DOHH2 (cell line): ENCODE measurements around the gene RIN3.

Experiments
- H3F3A ChIP-seq: fragments of 200-600 bp; sonication (generic), shearing (Covaris generic); 2 replicates; pipeline ENCODE4 v1.6.0; 2016; ENCODE audit warnings: antibody characterized with exemption, mild to moderate bottlenecking; ENCODE audit not compliant: control insufficient read depth, insufficient read depth
- H3K27ac ChIP-seq: fragments of 200-600 bp; sonication (generic); 2 replicates; pipeline ENCODE4 v1.5.1; 2014; ENCODE audit warnings: low read depth, mild to moderate bottlenecking, low read length, moderate library complexity
- H3K27me3 ChIP-seq: fragments of 200-600 bp; sonication (generic); 2 replicates; pipeline ENCODE4 v1.6.1; 2014; ENCODE audit warnings: mild to moderate bottlenecking, low read length, mixed read lengths; ENCODE audit not compliant: control insufficient read depth
- H3K36me3 ChIP-seq: fragments of 200-600 bp; sonication (generic); 2 replicates; pipeline ENCODE4 v1.6.1; 2014; ENCODE audit warnings: mild to moderate bottlenecking, low read length, moderate library complexity, mixed read lengths; ENCODE audit not compliant: control insufficient read depth
- H3K4me1 ChIP-seq: fragments of 200-600 bp; sonication (generic); 2 replicates; pipeline ENCODE4 v1.6.1; 2014; ENCODE audit warnings: mild to moderate bottlenecking, low read length, mixed read lengths; ENCODE audit not compliant: control insufficient read depth
- H3K4me2 ChIP-seq: fragments of 200-600 bp; sonication (generic); 2 replicates; pipeline ENCODE4 v1.6.0; 2014; ENCODE audit warnings: mild to moderate bottlenecking, low read length, moderate library complexity
- H3K4me3 ChIP-seq: fragments of 200-600 bp; sonication (generic); 2 replicates; pipeline ENCODE4 v1.5.1; 2014; ENCODE audit warnings: mild to moderate bottlenecking, low read length, mixed read lengths
- H3K79me2 ChIP-seq: fragments of 200-600 bp; sonication (generic); 2 replicates; pipeline ENCODE4 v1.6.1; 2014; ENCODE audit warnings: mild to moderate bottlenecking, low read length, mixed read lengths; ENCODE audit not compliant: control insufficient read depth
- H3K9me2 ChIP-seq: fragments of 200-600 bp; sonication (generic); replicated peaks from 2 replicates; pipeline ENCODE4 v1.6.1; 2014; ENCODE audit warnings: mild to moderate bottlenecking, low read length, mixed read lengths; ENCODE audit not compliant: control insufficient read depth
- H3K9me3 ChIP-seq: fragments of 200-600 bp; sonication (generic); 2 replicates; pipeline ENCODE4 v1.6.1; 2014; ENCODE audit warnings: antibody characterized with exemption, low read length, mixed read lengths; ENCODE audit not compliant: control insufficient read depth, insufficient read depth
- H4K20me1 ChIP-seq: fragments of 200-600 bp; sonication (generic); 2 replicates; pipeline ENCODE4 v1.6.0; 2014; ENCODE audit warnings: low read depth, mild to moderate bottlenecking, antibody characterized with exemption, low read length, moderate library complexity; ENCODE audit not compliant: control insufficient read depth, insufficient read depth
- EZH2phosphoT487 ChIP-seq: fragments of 200-600 bp; sonication (generic); IDR thresholded peaks from 2 replicates; pipeline ENCODE4 v1.6.1; 2017; ENCODE audit warnings: borderline replicate concordance, mild to moderate bottlenecking, antibody characterized with exemption, low read length, moderate library complexity, mixed read lengths
- TF ChIP-seq, protein P1 (sequence below): fragments of 200-600 bp; sonication (generic); IDR thresholded peaks from one replicate; pipeline ENCODE4 v1.5.1; 2014; ENCODE audit warnings: antibody characterized with exemption, mild to moderate bottlenecking, low read depth, low read length; ENCODE audit not compliant: poor library complexity, severe bottlenecking

RIN3 gene

DNA sequence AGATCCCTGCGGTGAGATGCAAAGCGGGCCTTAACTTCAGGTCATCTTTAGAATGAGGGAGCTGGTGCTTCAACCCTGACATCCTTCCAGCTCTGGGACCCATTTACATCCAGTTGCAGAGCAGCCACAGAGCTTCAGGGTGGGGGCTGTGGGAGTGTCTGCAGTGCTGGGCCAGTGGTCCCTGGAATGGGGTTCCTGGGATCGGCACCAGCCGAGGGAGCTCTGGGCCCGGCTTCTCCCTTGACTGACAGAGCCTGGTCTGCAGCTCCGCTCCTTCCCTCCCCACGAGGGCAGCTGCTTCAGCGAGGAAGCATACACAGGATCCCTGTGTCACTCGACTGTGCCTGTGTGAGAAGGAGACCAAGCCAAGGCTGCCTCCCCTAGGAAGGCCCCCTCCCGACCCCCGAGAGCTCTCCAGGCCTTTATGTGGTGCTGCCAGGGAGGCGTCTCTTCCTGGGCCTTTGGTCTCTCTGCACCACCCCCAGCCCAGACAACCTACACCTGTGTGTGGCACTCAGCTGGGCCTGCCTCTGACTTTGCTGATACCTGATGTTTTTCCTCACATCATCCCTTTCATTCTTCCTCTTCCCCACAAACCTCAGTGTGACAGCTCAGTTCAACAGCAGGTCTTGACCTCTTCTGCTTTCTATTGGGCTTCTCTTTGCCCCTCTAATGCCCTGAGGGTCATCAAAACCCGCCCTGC lies 48.1 kb upstream of the RIN3 start:
- no peaks in the 10 kb centered on the region for H3K36me3 ChIP-seq
- H3K9me2 ChIP-seq, result no peaks in the 10 kb centered on the region
- H3K4me3 ChIP-seq, result no peak overlapping the region
- no peaks in the 10 kb centered on the region for H3F3A ChIP-seq
- TF ChIP-seq, protein P1, sequence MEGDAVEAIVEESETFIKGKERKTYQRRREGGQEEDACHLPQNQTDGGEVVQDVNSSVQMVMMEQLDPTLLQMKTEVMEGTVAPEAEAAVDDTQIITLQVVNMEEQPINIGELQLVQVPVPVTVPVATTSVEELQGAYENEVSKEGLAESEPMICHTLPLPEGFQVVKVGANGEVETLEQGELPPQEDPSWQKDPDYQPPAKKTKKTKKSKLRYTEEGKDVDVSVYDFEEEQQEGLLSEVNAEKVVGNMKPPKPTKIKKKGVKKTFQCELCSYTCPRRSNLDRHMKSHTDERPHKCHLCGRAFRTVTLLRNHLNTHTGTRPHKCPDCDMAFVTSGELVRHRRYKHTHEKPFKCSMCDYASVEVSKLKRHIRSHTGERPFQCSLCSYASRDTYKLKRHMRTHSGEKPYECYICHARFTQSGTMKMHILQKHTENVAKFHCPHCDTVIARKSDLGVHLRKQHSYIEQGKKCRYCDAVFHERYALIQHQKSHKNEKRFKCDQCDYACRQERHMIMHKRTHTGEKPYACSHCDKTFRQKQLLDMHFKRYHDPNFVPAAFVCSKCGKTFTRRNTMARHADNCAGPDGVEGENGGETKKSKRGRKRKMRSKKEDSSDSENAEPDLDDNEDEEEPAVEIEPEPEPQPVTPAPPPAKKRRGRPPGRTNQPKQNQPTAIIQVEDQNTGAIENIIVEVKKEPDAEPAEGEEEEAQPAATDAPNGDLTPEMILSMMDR, result no peak
- TF ChIP-seq EZH2phosphoT487, result no peak
- H3K4me1 ChIP-seq, result no peaks in the 10 kb centered on the region
- no peak overlapping the region for H3K27ac ChIP-seq
- H3K4me2 ChIP-seq, result no peak overlapping the region
- H3K27me3 ChIP-seq, result no peaks in the 10 kb centered on the region
- H3K79me2 ChIP-seq, result no peaks in the 10 kb centered on the region
- H3K9me3 ChIP-seq, result peaks cover 11% of the 10 kb centered on the region
- no peaks in the 10 kb centered on the region for H4K20me1 ChIP-seq

DNA sequence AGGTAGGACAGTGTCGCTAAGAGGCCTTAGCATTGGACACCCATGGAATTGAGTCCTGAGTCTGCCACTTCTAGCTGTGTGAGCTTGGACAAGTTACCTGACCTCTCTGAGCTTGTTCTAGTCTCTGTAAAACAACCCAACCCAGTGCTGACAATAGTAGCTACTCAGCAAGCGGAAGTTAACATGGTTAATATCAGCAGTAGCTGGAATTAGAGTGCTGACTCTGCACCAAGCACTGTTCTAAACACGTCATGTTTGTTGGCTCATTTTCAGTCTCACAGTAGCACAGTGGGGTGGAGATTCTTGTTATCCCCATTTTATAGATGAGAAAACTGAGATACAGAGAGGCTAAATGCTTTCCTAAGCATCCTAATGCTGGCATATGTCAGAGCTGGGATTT lies 47.5 kb upstream of the RIN3 start:
- Histone ChIP-seq H4K20me1 (no peaks in the 10 kb centered on the region), H3K27me3 (no peaks in the 10 kb centered on the region), H3K9me3 (peaks cover 11% of the 10 kb centered on the region), H3K79me2 (no peaks in the 10 kb centered on the region), H3F3A (no peaks in the 10 kb centered on the region), H3K4me2 (no peak overlapping the region), H3K9me2 (no peaks in the 10 kb centered on the region), H3K4me1 (no peaks in the 10 kb centered on the region), H3K36me3 (no peaks in the 10 kb centered on the region), H3K27ac (no peak overlapping the region), H3K4me3 (no peak overlapping the region)
- no peak for TF ChIP-seq EZH2phosphoT487
- TF ChIP-seq, protein P1, result no peak

DNA sequence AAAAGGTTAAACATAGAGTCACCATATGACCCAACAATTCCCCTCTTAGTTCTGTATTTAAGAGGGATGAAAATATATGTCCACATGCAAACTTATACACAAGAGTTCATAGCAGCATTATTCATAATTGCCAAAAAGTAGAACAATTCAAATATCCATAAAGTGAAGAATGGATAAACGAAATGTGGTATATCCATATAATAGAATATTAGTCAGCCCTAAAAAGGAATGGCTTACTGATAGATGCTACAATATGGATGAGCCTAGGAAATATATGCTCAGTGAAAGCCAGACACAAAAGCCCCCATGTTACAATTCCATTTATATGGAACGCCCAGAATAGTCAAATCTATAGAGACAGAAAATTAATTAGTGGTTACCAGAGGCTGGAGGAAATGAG lies 44.1 kb upstream of the RIN3 start:
- Histone ChIP-seq H4K20me1 (no peaks in the 10 kb centered on the region), H3F3A (no peaks in the 10 kb centered on the region), H3K79me2 (no peaks in the 10 kb centered on the region), H3K4me2 (no peak overlapping the region), H3K27me3 (no peaks in the 10 kb centered on the region), H3K4me1 (no peaks in the 10 kb centered on the region), H3K27ac (no peak overlapping the region), H3K4me3 (no peak overlapping the region), H3K9me2 (no peaks in the 10 kb centered on the region), H3K9me3 (peaks cover 11% of the 10 kb centered on the region), H3K36me3 (no peaks in the 10 kb centered on the region)
- no peak for TF ChIP-seq EZH2phosphoT487
- TF ChIP-seq, protein P1, result no peak
